T-helper 2 cell (primary cell): ENCODE results near the gene MYBL2.

ENCODE experiments used
- DNase-seq, 5 experiments: peaks; one replicate each; pipeline versions ENCODE4 v3.0.0 to v3.0.0-alpha.2; 2012 to 2022

Gene MYBL2

DNA sequence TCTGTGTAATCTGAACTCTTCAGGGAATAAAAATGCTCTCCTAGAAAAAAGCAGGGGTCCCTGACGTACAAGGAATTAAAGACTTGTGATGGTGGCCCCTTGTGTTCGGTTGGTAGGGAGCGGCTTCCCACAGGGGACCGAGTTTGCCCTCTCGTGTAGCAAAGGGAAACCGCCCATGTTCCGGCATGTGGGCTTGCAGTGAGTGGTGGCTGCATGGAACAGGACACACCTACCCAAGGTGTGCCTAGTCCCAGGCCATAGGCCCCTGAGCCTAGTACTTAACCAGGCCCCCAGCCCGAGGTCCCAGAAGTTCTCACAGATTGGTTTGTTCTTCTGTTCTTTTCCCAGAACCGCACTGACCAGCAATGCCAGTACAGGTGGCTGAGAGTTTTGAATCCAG, 15.5 kb downstream of the MYBL2 start:
- no peak for DNase-seq

DNA sequence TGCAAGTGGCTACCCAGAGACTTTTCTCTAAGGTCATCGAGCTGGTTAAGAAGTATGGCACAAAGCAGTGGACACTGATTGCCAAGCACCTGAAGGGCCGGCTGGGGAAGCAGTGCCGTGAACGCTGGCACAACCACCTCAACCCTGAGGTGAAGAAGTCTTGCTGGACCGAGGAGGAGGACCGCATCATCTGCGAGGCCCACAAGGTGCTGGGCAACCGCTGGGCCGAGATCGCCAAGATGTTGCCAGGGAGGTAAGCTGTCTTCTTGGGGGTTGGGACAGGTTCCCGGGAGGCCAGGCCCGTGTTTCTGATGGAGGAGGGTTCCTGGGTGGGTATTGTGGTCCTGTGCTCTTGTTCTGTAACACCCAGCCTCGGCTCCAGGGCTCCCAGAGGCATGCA, 19.9 kb downstream of the MYBL2 start:
- DNase-seq: no peak

GRCh38 chr20:43689165-43689564, 22.3 kb downstream of the MYBL2 start:
- no peak for DNase-seq

DNA sequence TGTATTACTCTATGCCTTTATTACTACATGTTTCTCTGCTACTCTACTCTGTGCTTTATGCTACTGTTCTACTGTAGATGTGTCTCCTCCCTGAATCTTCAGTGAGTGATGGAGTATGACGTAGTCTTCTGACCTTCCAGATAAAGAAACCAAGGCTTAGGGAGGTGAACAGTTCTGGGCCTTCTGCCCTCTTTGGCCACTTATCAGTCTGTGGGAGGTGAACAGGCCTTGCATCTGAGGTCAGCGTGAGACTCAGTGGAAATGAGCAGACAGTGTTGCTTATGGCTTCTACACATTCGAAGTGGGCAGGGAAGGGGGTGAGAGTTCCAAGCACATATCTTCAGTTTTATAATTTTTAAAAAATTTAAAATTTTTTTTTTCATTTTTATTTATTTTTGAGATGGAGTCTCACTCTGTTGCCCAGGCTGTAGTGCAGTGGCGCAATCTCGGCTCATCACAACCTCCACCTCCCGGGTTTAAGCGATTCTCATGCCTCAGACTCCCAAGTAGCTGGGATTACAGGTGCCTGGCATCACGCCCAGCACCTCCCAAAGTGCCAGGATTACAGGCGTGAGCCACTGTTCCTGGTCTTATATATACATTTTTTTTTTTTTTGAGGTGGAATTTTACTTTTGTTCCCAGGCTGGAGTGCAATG, 24.2 kb downstream of the MYBL2 start:
- DNase-seq: no peak

DNA sequence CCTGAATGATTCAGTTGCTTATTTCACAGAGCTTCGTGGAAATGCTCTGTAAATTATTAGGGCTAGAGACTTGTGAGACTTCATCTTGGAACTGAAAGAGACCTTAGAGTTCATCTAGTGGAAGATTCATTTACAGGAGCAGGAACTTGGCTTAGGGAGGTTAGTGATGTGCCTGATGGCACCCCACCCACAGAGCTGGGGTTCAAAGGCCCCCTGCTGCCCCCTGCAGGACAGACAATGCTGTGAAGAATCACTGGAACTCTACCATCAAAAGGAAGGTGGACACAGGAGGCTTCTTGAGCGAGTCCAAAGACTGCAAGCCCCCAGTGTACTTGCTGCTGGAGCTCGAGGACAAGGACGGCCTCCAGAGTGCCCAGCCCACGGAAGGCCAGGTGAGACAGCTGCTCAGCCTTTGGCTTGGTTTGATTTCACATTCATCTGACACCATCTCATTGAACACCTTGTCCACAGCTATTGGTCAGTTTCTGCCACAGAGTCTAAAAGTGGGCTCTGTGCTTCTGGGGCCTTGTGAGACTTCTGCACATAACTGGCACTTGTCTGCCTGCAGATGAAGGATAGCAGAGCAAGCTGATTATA, 25.1 kb downstream of the MYBL2 start:
- DNase-seq: peak in 3 of 5 experiments; percentile 24 to 61 (median 42)

DNA sequence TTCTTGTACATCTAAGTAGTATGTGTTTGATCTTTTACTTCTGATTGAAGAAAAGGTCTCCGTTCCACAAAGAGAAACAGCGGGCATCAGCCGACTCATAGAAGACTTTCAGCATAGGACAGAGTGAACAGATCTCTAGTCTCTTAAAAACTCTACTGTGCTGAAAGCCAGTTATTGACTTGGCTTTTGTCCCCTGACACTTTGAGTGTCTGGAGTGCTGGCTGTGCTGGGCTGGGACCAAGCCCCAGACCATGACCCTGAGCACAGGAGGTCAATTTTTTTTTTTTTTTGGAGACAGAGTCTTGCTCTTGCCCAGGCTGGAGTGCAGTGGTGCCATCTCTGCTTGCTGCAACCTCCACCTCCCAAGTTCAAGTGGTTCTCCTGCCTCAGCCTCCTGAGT, 27.8 kb downstream of the MYBL2 start:
- no peak for DNase-seq

DNA sequence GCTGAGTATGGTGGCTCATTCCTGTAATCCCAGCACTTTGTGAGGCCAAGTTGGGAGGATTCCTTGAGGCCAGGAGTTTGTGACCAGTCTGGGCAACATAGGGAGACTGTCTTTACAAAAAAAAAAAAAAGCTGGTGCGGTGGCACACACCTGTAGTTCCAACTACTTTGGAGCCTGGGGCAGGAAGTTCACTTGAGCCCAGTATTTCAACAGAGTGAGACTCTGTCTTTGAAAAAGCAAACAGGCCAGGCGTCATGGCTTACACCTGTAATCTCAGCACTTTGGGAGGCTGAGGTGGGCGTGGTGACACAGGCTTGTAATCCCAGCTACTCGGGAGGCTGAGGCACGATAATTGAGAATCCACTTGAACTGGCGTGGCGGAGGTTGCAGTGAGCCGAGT, 28.7 kb downstream of the MYBL2 start:
- DNase-seq: no peak

- no peak for DNase-seq
These were observed 33.1 kb downstream of the MYBL2 start for GRCh38 chr20:43699941-43700565.

DNA sequence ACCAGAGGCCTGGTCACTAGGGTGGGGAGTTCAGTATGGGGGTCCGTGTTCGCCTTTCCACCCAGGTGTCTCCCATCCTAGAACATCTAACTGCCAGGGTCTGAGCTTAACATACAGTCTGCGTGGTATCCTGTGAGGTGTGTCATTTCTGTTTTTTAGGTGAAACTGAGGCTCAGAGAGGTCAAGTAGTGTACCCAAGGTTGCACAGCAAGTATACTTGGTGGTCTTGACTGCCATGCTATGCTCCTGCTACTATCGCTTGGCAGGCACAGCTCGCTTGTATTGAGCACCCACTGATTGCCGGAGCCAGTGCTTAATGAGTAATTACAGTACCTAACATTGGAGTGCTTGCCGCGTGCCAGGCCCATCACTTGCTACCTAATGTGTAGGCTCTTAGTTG, 33.7 kb downstream of the MYBL2 start:
- no peak for DNase-seq

DNA sequence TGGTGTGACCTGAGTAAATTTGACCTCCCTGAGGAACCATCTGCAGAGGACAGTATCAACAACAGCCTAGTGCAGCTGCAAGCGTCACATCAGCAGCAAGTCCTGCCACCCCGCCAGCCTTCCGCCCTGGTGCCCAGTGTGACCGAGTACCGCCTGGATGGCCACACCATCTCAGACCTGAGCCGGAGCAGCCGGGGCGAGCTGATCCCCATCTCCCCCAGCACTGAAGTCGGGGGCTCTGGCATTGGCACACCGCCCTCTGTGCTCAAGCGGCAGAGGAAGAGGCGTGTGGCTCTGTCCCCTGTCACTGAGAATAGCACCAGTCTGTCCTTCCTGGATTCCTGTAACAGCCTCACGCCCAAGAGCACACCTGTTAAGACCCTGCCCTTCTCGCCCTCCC, 35.6 kb downstream of the MYBL2 start:
- DNase-seq: no peak

DNA sequence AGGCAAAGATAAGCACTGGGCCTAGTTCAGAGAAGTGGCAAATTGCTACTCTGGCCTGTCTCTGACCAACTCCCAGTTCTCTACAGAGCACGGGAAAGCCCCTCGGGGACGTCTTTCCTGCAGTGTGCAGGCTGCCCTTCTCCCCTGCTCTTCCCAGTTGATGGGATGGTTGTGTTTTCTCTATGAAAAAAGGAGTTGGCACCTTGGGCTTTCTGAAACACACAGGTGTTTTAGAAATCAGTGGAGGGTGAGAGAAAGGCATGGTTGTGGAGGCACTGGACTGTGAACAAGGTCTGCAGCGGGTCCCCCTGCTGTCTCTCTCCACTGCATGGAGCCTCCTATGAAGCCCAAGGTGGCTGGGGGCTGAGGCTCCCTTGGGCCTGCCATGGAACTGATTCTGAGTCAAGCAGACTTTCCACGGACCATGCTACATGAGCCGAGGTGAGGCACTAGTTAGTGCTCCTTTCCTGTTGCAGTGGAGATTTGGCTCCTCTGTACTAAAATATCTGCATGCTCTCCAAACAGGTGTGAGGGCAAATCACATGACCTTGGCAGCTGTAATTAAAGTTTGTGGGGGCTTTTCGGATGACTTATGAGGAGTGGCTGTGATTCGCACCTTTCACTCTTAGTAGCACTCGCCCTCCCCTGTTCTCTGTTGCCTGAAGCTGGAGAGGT, 43.6 kb downstream of the MYBL2 start:
- DNase-seq: no peak

GRCh38 chr20:43711098-43711654, 44.3 kb downstream of the MYBL2 start:
- DNase-seq: no peak

GRCh38 chr20:43715044-43715443, 48.1 kb downstream of the MYBL2 start:
- DNase-seq: no peak

- no peak for DNase-seq
These were observed 48.6 kb downstream of the MYBL2 start for GRCh38 chr20:43715511-43715910.

DNA sequence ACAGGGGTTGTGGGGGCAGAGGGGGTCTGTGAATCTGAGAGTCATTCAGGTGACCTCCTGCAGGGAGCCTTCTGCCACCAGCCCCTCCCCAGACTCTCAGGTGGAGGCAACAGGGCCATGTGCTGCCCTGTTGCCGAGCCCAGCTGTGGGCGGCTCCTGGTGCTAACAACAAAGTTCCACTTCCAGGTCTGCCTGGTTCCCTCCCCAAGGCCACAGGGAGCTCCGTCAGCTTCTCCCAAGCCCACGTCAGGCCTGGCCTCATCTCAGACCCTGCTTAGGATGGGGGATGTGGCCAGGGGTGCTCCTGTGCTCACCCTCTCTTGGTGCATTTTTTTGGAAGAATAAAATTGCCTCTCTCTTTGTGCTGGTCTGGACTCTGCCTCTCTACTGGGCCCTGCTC, 49.2 kb downstream of the MYBL2 start:
- DNase-seq: no peak

- no peak for DNase-seq
These were observed 50.1 kb downstream of the MYBL2 start for GRCh38 chr20:43716757-43717615.

DNA sequence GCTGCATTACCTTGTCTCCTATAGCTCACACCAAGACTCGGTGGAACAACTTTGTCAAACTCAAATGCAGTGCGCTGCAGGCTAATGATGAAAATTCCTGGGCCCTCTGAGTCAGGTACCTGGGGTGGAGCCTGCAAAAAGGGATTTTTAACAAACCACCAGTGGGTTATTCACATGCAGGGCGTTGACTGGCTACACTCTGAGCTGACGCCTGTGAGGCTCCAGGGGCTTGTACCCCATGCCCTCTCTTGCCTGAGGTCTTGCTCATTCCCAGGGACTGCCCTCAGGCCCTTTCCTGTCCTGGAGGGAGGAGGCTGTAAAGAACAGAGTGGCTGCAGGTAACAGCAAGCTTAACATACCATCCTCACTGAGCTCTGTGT, 50.7 kb downstream of the MYBL2 start:
- DNase-seq: no peak

DNA sequence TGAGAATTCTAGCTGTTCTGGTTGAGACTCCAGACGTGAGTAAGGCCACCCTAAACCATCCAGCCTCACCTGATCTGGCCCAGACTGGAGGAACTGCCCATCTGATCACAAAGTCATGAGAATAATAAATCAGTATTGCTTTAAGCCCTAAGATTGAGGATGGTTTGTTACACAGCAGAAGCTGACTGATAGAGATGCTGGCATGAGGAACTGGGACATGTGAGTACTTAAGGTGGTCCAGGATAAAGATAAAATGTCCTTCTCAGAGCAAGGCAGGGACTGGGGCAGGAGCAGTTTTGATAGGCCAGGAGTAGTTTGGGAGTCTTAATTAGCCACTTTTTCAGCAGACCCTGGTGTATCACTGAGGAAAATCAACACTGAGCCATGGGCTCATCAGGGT, 53.1 kb downstream of the MYBL2 start:
- no peak for DNase-seq

DNA sequence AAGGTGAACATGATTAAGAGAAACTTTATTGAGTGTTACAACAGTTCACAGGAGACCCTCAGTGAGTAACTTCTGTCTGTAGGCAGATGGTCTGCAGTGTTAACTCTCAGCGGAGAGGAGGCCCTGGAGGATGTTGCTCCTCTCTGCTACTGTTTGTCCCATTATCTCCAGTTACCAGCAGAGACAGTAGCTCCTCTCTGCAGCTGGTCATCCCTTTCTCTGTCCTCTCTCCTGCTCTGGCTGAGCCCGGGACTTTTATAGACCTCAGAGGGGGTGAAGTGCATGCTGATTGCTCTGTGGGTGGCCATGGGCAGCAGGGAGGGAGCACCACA, 54.1 kb downstream of the MYBL2 start:
- no peak for DNase-seq

GRCh38 chr20:43721429-43722152, 54.7 kb downstream of the MYBL2 start:
- DNase-seq: no peak

DNA sequence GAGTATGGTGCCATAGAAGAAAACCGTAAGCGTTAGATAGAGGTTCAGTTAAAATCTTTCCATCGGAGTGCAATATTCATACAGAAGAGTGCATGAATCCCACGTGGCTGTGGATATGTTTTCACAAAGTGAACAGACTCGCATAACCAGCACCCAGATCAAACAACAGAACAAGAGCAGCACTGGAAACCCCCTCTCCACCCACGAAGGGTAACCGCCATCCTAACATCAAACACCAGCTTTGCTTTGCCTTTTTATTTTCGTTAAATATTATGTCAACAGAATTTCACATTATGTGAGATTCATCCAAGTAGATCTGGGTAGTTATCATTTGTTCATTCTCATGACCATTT, 55.2 kb downstream of the MYBL2 start:
- DNase-seq: peak in 4 of 5 experiments; percentile 16 to 60 (median 34)

DNA sequence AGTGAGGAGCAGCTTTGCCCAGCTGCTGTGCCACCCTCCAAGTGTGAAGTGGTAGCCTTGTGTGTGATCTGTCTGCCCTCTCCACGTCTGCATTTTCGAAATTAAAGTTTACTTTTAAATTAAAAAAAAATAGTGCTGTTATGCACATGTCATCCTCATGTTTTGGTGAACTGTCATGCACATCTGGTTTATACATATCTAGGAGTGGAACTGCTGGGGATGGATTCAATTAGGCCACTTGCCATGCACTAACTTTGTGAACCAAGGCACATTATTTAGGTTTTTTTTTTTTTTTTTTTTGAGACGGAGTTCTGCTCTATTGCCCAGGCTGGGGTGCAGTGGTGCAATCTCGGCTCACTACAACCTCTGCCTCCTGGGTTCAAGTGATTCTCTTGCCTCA, 56.3 kb downstream of the MYBL2 start:
- DNase-seq: no peak
